H9 (cell line): ENCODE measurements around the gene PTRH1. TPM values are rescaled to one million over a fixed set of nuclear protein-coding genes. Genes with fewer than 3 reads are reported as not detected.

Source experiments
- DNase-seq: peaks from one replicate; pipeline ENCODE4 v3.0.0-alpha.2; 2017
- H2AFZ ChIP-seq: one replicate; pipeline ENCODE4 v1.6.1; 2013; ENCODE audit warnings: mild to moderate bottlenecking, low read length, control low read depth, moderate library complexity
- H2AK5ac ChIP-seq: 2 replicates; pipeline ENCODE4 v1.6.1; 2013; ENCODE audit warnings: low read length, control low read depth, mixed read lengths; ENCODE audit not compliant: insufficient read length
- H2BK120ac ChIP-seq: one replicate; pipeline ENCODE4 v1.6.1; 2013; ENCODE audit warnings: low read depth, mild to moderate bottlenecking, low read length, control low read depth, inconsistent platforms; ENCODE audit not compliant: poor library complexity, severe bottlenecking
- H2BK12ac ChIP-seq: 2 replicates; pipeline ENCODE4 v1.6.1; 2013; ENCODE audit warnings: low read length, control low read depth, mixed read lengths, low read depth; ENCODE audit not compliant: insufficient read length
- H2BK15ac ChIP-seq: 2 replicates; pipeline ENCODE4 v1.6.1; 2013; ENCODE audit warnings: low read depth, low read length, control low read depth
- H2BK20ac ChIP-seq: one replicate; pipeline ENCODE4 v1.6.1; 2013; ENCODE audit warnings: low read depth, mild to moderate bottlenecking, low read length, control low read depth, inconsistent platforms; ENCODE audit not compliant: poor library complexity, severe bottlenecking
- H2BK5ac ChIP-seq: 2 replicates; pipeline ENCODE4 v1.6.1; 2013; ENCODE audit warnings: low read length, control low read depth, mixed read lengths; ENCODE audit not compliant: insufficient read length
- H3K14ac ChIP-seq: 2 replicates; pipeline ENCODE4 v1.6.1; 2013; ENCODE audit warnings: low read length, control low read depth; ENCODE audit not compliant: insufficient read depth
- H3K18ac ChIP-seq: 2 replicates; pipeline ENCODE4 v1.6.1; 2013; ENCODE audit warnings: low read depth, mild to moderate bottlenecking, mixed read lengths, low read length, control low read depth; ENCODE audit not compliant: insufficient read length
- H3K23ac ChIP-seq: 2 replicates; pipeline ENCODE4 v1.6.1; 2013; ENCODE audit warnings: low read length, control low read depth, mixed read lengths, low read depth; ENCODE audit not compliant: insufficient read length
- H3K23me2 ChIP-seq: 2 replicates; pipeline ENCODE4 v1.6.1; 2013; ENCODE audit warnings: low read depth, mild to moderate bottlenecking, mixed read lengths, low read length, control low read depth; ENCODE audit not compliant: insufficient read length, poor library complexity, severe bottlenecking
- H3K27ac ChIP-seq: 2 replicates; pipeline ENCODE4 v1.5.1; 2013; ENCODE audit warnings: low read length, control low read depth, mixed read lengths, low read depth; ENCODE audit not compliant: insufficient read length
- H3K27me3 ChIP-seq: 2 replicates; pipeline ENCODE4 v1.6.1; 2013; ENCODE audit warnings: low read length, control low read depth, inconsistent platforms; ENCODE audit not compliant: insufficient read depth
- H3K4ac ChIP-seq: 2 replicates; pipeline ENCODE4 v1.6.1; 2013; ENCODE audit warnings: low read depth, mild to moderate bottlenecking, control low read depth, inconsistent platforms, low read length, moderate library complexity
- H3K4me1 ChIP-seq: 2 replicates; pipeline ENCODE4 v1.6.1; 2013; ENCODE audit warnings: low read length, control low read depth, inconsistent platforms; ENCODE audit not compliant: insufficient read depth
- H3K4me2 ChIP-seq: 2 replicates; pipeline ENCODE4 v1.6.1; 2013; ENCODE audit warnings: low read length, control low read depth, mixed read lengths; ENCODE audit not compliant: insufficient read length, insufficient read depth
- H3K56ac ChIP-seq: 2 replicates; pipeline ENCODE4 v1.6.1; 2013; ENCODE audit warnings: low read depth, mild to moderate bottlenecking, mixed read lengths, low read length, control low read depth; ENCODE audit not compliant: insufficient read length
- H3K79me1 ChIP-seq: 2 replicates; pipeline ENCODE4 v1.6.1; 2013; ENCODE audit warnings: low read depth, mild to moderate bottlenecking, moderate library complexity, low read length, control low read depth, inconsistent platforms; ENCODE audit not compliant: insufficient read depth, poor library complexity, severe bottlenecking
- H3K79me2 ChIP-seq: 2 replicates; pipeline ENCODE4 v1.6.1; 2013; ENCODE audit warnings: low read length, control low read depth, inconsistent platforms; ENCODE audit not compliant: insufficient read depth
- H3K9ac ChIP-seq: 2 replicates; pipeline ENCODE4 v1.6.1; 2013; ENCODE audit warnings: low read length, control low read depth, mixed read lengths; ENCODE audit not compliant: insufficient read length; ENCODE audit errors: extremely low read depth
- H3K9me3 ChIP-seq: one replicate; pipeline ENCODE4 v1.6.1; 2013; ENCODE audit warnings: low read depth, low read length, inconsistent platforms; ENCODE audit not compliant: control insufficient read depth
- H3T11ph ChIP-seq: one replicate; pipeline ENCODE4 v1.6.1; 2013; ENCODE audit warnings: mild to moderate bottlenecking, low read length, control low read depth, inconsistent platforms
- H4K20me1 ChIP-seq: one replicate; pipeline ENCODE4 v1.6.1; 2013; ENCODE audit not compliant: control insufficient read depth, insufficient read length, insufficient read depth
- H4K5ac ChIP-seq: 2 replicates; pipeline ENCODE4 v1.6.1; 2013; ENCODE audit warnings: low read depth, mild to moderate bottlenecking, mixed read lengths, low read length, control low read depth; ENCODE audit not compliant: insufficient read length
- H4K8ac ChIP-seq: replicated peaks from 2 replicates; pipeline ENCODE4 v1.6.1; 2013; ENCODE audit warnings: low read length, control low read depth, mixed read lengths, low read depth; ENCODE audit not compliant: insufficient read length
- H4K91ac ChIP-seq: 2 replicates; pipeline ENCODE4 v1.6.1; 2013; ENCODE audit warnings: low read depth, mild to moderate bottlenecking, moderate library complexity, mixed read lengths, low read length, control low read depth; ENCODE audit not compliant: insufficient read length
- H3K27ac Mint-ChIP-seq, 3 experiments: 2 replicates in 2 of 3; 3 replicates in 1 of 3; pipeline ENCODE4 v1.8.0; 2020 to 2021; ENCODE audit warnings: mixed read lengths in 3 of 3, mild to moderate bottlenecking in 1 of 3, moderate library complexity in 1 of 3
- H3K27me3 Mint-ChIP-seq: 2 replicates; pipeline ENCODE4 v1.8.0; 2021; ENCODE audit warnings: low read depth, mild to moderate bottlenecking, moderate library complexity, mixed read lengths
- H3K36me3 Mint-ChIP-seq, 3 experiments: 2 replicates in 2 of 3; 3 replicates in 1 of 3; pipeline ENCODE4 v1.8.0; 2020 to 2021; ENCODE audit warnings: low read depth in 3 of 3, mixed read lengths in 3 of 3; ENCODE audit not compliant: insufficient read depth in 1 of 3
- H3K4me1 Mint-ChIP-seq, 2 experiments: 2 replicates each; pipeline ENCODE4 v1.8.0; 2020; ENCODE audit warnings: mixed read lengths in 2 of 2
- H3K4me3 Mint-ChIP-seq, 2 experiments: 2 replicates in 1 of 2; 3 replicates in 1 of 2; pipeline ENCODE4 v1.8.0; 2020 to 2021; ENCODE audit warnings: mild to moderate bottlenecking in 2 of 2, mixed read lengths in 2 of 2, moderate library complexity in 1 of 2
- H3K9me3 Mint-ChIP-seq, 2 experiments: 2 replicates in 1 of 2; 3 replicates in 1 of 2; pipeline ENCODE4 v1.8.0; 2020; ENCODE audit warnings: mild to moderate bottlenecking in 2 of 2, mixed read lengths in 2 of 2, moderate library complexity in 1 of 2
- CTCF ChIP-seq: fragments of 200-600 bp; sonication (generic); conservative IDR thresholded peaks from 3 replicates; pipeline ENCODE4 v1.8.0; 2021; ENCODE audit warnings: antibody characterized with exemption, mild to moderate bottlenecking
- WGBS: extraction: QIAGEN DNeasy Blood & Tissue Kit; methylation state at CpG from one replicate; pipeline ENCODE4 v1.1.7; 2013; ENCODE audit warnings: missing lambda C conversion rate, low lambda C conversion rate, mixed read lengths; ENCODE audit not compliant: insufficient read length; ENCODE audit errors: extremely low coverage; 5-methylcytosine and 5-hydroxymethylcytosine counted together
- total RNA-seq: library from RNA; stranded (reverse); gene quantifications from 2 replicates; pipeline ENCODE4 v1.2.1, GENCODE V29; 2021

PTRH1 gene
- total RNA-seq, 1 experiment from 2014 or later: 10.9 TPM

- no peak overlapping the region for H2BK5ac ChIP-seq
- no peak overlapping the region for H3K4ac ChIP-seq
- TF ChIP-seq CTCF: no peak
- no peak overlapping the region for H3K14ac ChIP-seq
- H3K27me3 ChIP-seq: no peaks in the 10 kb centered on the region
- peaks cover 0 to 4% (median 0%) of the 10 kb centered on the region in 3 experiments; a peak in 2 of 7 replicates for H3K36me3 Mint-ChIP-seq
- H3K9me3 Mint-ChIP-seq: no peaks in the 10 kb centered on the region
- no peak overlapping the region for H3K23ac ChIP-seq
- no peak overlapping the region for H2BK15ac ChIP-seq
- no peak overlapping the region for H2AFZ ChIP-seq
- H4K91ac ChIP-seq: no peak overlapping the region
- H3K9ac ChIP-seq: no peak overlapping the region
- H3K4me1 ChIP-seq: no peaks in the 10 kb centered on the region
- no peak overlapping the region for H2BK12ac ChIP-seq
- no peak overlapping the region for H2BK20ac ChIP-seq
- H3K4me3 Mint-ChIP-seq: 0 out of 5 replicates have a peak overlapping the region, but pooled peaks of 1 of the 2 experiments have one; percentile 70
- no peaks in the 10 kb centered on the region for H3K79me2 ChIP-seq
- peaks cover 6% of the 10 kb centered on the region for H3K27me3 Mint-ChIP-seq
- no peak for DNase-seq
- no peak overlapping the region for H3T11ph ChIP-seq
- WGBS: no CpG with 5 or more reads among the region's 5 CpGs
- peaks cover 4% of the 10 kb centered on the region for H3K23me2 ChIP-seq
- no peak overlapping the region for H4K8ac ChIP-seq
- no peaks in the 10 kb centered on the region for H3K9me3 ChIP-seq
- no peak overlapping the region for H3K27ac Mint-ChIP-seq
- H4K5ac ChIP-seq: no peak overlapping the region
- H3K27ac ChIP-seq: no peak overlapping the region
- H3K4me1 Mint-ChIP-seq: peaks cover 2 to 7% of the 10 kb centered on the region in 2 experiments
- H2BK120ac ChIP-seq: no peak overlapping the region
- no peaks in the 10 kb centered on the region for H3K79me1 ChIP-seq
- H2AK5ac ChIP-seq: no peak overlapping the region
- H4K20me1 ChIP-seq: no peaks in the 10 kb centered on the region
- no peak overlapping the region for H3K56ac ChIP-seq
- no peak overlapping the region for H3K4me2 ChIP-seq
- no peak overlapping the region for H3K18ac ChIP-seq
These were observed 17.1 kb downstream of the PTRH1 start for GRCh38 chr9:127698386-127698785.
